Vagina (tissue), 2 donors: Measurements from ENCODE around the gene MYRF.

Experiments used
- CTCF ChIP-seq, 3 experiments: fragments of 450-650 bp in 2 of 3; fragments of 200-600 bp in 1 of 3; sonication (generic) in 1 of 3; IDR thresholded peaks; one replicate each; pipeline ENCODE4 v1.5.1; 2017 to 2019; ENCODE audit warnings: antibody characterized with exemption in 3 of 3, mild to moderate bottlenecking in 2 of 3, moderate library complexity in 2 of 3
- POLR2A ChIP-seq, 2 donors: fragments of 450-650 bp; IDR thresholded peaks; one replicate each; pipeline ENCODE4 v1.6.1; 2017; ENCODE audit warnings: antibody characterized with exemption in 2 of 2, mild to moderate bottlenecking in 2 of 2, moderate library complexity in 2 of 2
- POLR2AphosphoS5 ChIP-seq, 2 donors: sonication (generic); formaldehyde crosslinking; IDR thresholded peaks; one replicate each; pipeline ENCODE4 v1.9.0; 2017; ENCODE audit warnings: antibody characterized with exemption in 2 of 2, mild to moderate bottlenecking in 2 of 2, low read depth in 1 of 2; ENCODE audit not compliant: insufficient read depth in 1 of 2

GRCh38 chr11:61820174-61820573, 67.7 kb downstream of the MYRF start:
- TF ChIP-seq CTCF (IDR thresholded peaks at IDR 0.05) (no peak), POLR2A (IDR thresholded peaks at IDR 0.05) (no peak), POLR2AphosphoS5 (IDR thresholded peaks at IDR 0.05; ENCODE audit: insufficient read depth in 1 of 2, low read depth in 1 of 2) (peak in 1 of 2 donors; percentile 46)
